ENCODE results near the gene NPBWR2. TPM values are rescaled to one million over a fixed set of nuclear protein-coding genes. Genes with fewer than 3 reads are reported as not detected.

NPBWR2 gene
- total and polyA plus RNA-seq, 2 donors (not counting 3 experiments of a cell fraction or from before 2014, with no cell fraction given), result not detected

GRCh38 chr20:64065062-64065973, 42.0 kb downstream of the NPBWR2 start:
- no TSS peak for BruUV-seq (replicated peaks)
- H4K20me1 ChIP-seq (replicated peaks; ENCODE audit: control insufficient read depth, extremely low read depth, insufficient read depth, low read length), result no peaks in the 10 kb centered on the region
- no peaks in the 10 kb centered on the region for H3K9me1 ChIP-seq (replicated peaks; ENCODE audit: control insufficient read depth, extremely low read depth, insufficient read depth, low read length)
- no peak overlapping the region for H3K4me3 ChIP-seq (replicated peaks in 1 of 3; ENCODE audit: insufficient read depth in 1 of 3, low read depth in 1 of 3, low read length in 3 of 3)
- no peak overlapping the region for H3K9ac ChIP-seq (replicated peaks; ENCODE audit: extremely low read depth, insufficient read depth, low read length)
- ChIA-PET CTCF (interaction anchor here (1.2 to 1.5 kb wide), 4 partner anchors 15 to 26 kb away, joined by 3 to 8 read pairs (median 4); partner anchors contain the start of gene OPRL1), POLR2A (no interaction called here)
- DNase-seq (ENCODE audit: low read depth, low spot score), result no peak
- TF ChIP-seq MYC (IDR thresholded peaks at IDR 0.05; ENCODE audit: low read depth, low read length) (no peak), CTCF (IDR thresholded peaks at IDR 0.05; ENCODE audit: extremely low read depth in 1 of 2, insufficient read depth in 1 of 2, low read depth in 1 of 2, low read length in 2 of 2) (no peak), JUN (IDR thresholded peaks at IDR 0.05; ENCODE audit: borderline replicate concordance, insufficient read depth, insufficient read length, low read depth) (no peak), FOS (IDR thresholded peaks at IDR 0.05; ENCODE audit: borderline replicate concordance, insufficient read depth, low read length) (no peak), EZH2 (IDR thresholded peaks at IDR 0.05; ENCODE audit: borderline replicate concordance, low read depth, low read length, severe bottlenecking) (no peak), POLR2AphosphoS5 (IDR thresholded peaks at IDR 0.05; ENCODE audit: insufficient read depth, low read depth, low read length) (no peak), MAX (IDR thresholded peaks at IDR 0.05; ENCODE audit: insufficient read depth, insufficient read length) (no peak), GATA2 (IDR thresholded peaks at IDR 0.05; ENCODE audit: insufficient read depth, insufficient read length, low read depth, low read length) (no peak), POLR2A (IDR thresholded peaks at IDR 0.05; ENCODE audit: low read depth, low read length) (no peak)
- no peak overlapping the region for H3K27ac ChIP-seq (ENCODE audit: insufficient read depth, low read depth, low read length)
- intact Hi-C loops (cut with micrococcal nuclease), result loop anchor here (10.0 kb wide), 1 partner anchor 59 kb away; no protein-coding TSS in a partner anchor
- peaks cover 18% of the 10 kb centered on the region for H3K4me1 ChIP-seq (ENCODE audit: control insufficient read depth, extremely low read depth, insufficient read depth, low read length)
- H3K4me2 ChIP-seq (ENCODE audit: insufficient read depth, low read length), result no peak overlapping the region
- FAIRE-seq, result no peak
- dilution Hi-C loops (cut with MboI; ENCODE audit: extremely low pct_ligation_motif_present, low sequenced_read_pairs), result no loop called here
- no peaks in the 10 kb centered on the region for H3K9me3 ChIP-seq (replicated peaks; ENCODE audit: control insufficient read depth, insufficient read depth, low read length)
- H2AFZ ChIP-seq (ENCODE audit: low read depth, low read length), result no peak overlapping the region
- H3K36me3 ChIP-seq (ENCODE audit: control insufficient read depth in 2 of 2, extremely low read depth in 1 of 2, insufficient read depth in 2 of 2, low read length in 2 of 2), result no peaks in the 10 kb centered on the region
- H3K27me3 ChIP-seq (ENCODE audit: control insufficient read depth in 2 of 2, insufficient read depth in 2 of 2, low read length in 2 of 2), result no peaks in the 10 kb centered on the region
- peaks cover 6% of the 10 kb centered on the region for H3K79me2 ChIP-seq (ENCODE audit: control insufficient read depth, insufficient read depth, low read length)
